H9 (cell line): ENCODE data around the gene DLG5. TPM values are rescaled to one million over a fixed set of nuclear protein-coding genes. Genes with fewer than 3 reads are reported as not detected.
A peak's percentile ranks its signal among the peaks of the same experiment; 100 is the strongest.

Experiments used
- DNase-seq: peaks from one replicate; pipeline ENCODE4 v3.0.0-alpha.2; 2017
- H2AFZ ChIP-seq: one replicate; pipeline ENCODE4 v1.6.1; 2013; ENCODE audit warnings: mild to moderate bottlenecking, low read length, control low read depth, moderate library complexity
- H2AK5ac ChIP-seq: 2 replicates; pipeline ENCODE4 v1.6.1; 2013; ENCODE audit warnings: low read length, control low read depth, mixed read lengths; ENCODE audit not compliant: insufficient read length
- H2BK120ac ChIP-seq: one replicate; pipeline ENCODE4 v1.6.1; 2013; ENCODE audit warnings: low read depth, mild to moderate bottlenecking, low read length, control low read depth, inconsistent platforms; ENCODE audit not compliant: poor library complexity, severe bottlenecking
- H2BK12ac ChIP-seq: 2 replicates; pipeline ENCODE4 v1.6.1; 2013; ENCODE audit warnings: low read length, control low read depth, mixed read lengths, low read depth; ENCODE audit not compliant: insufficient read length
- H2BK15ac ChIP-seq: 2 replicates; pipeline ENCODE4 v1.6.1; 2013; ENCODE audit warnings: low read depth, low read length, control low read depth
- H2BK20ac ChIP-seq: one replicate; pipeline ENCODE4 v1.6.1; 2013; ENCODE audit warnings: low read depth, mild to moderate bottlenecking, low read length, control low read depth, inconsistent platforms; ENCODE audit not compliant: poor library complexity, severe bottlenecking
- H2BK5ac ChIP-seq: 2 replicates; pipeline ENCODE4 v1.6.1; 2013; ENCODE audit warnings: low read length, control low read depth, mixed read lengths; ENCODE audit not compliant: insufficient read length
- H3K14ac ChIP-seq: 2 replicates; pipeline ENCODE4 v1.6.1; 2013; ENCODE audit warnings: low read length, control low read depth; ENCODE audit not compliant: insufficient read depth
- H3K18ac ChIP-seq: 2 replicates; pipeline ENCODE4 v1.6.1; 2013; ENCODE audit warnings: low read depth, mild to moderate bottlenecking, mixed read lengths, low read length, control low read depth; ENCODE audit not compliant: insufficient read length
- H3K23ac ChIP-seq: 2 replicates; pipeline ENCODE4 v1.6.1; 2013; ENCODE audit warnings: low read length, control low read depth, mixed read lengths, low read depth; ENCODE audit not compliant: insufficient read length
- H3K23me2 ChIP-seq: 2 replicates; pipeline ENCODE4 v1.6.1; 2013; ENCODE audit warnings: low read depth, mild to moderate bottlenecking, mixed read lengths, low read length, control low read depth; ENCODE audit not compliant: insufficient read length, poor library complexity, severe bottlenecking
- H3K27ac ChIP-seq: 2 replicates; pipeline ENCODE4 v1.5.1; 2013; ENCODE audit warnings: low read length, control low read depth, mixed read lengths, low read depth; ENCODE audit not compliant: insufficient read length
- H3K27me3 ChIP-seq: 2 replicates; pipeline ENCODE4 v1.6.1; 2013; ENCODE audit warnings: low read length, control low read depth, inconsistent platforms; ENCODE audit not compliant: insufficient read depth
- H3K4ac ChIP-seq: 2 replicates; pipeline ENCODE4 v1.6.1; 2013; ENCODE audit warnings: low read depth, mild to moderate bottlenecking, control low read depth, inconsistent platforms, low read length, moderate library complexity
- H3K4me1 ChIP-seq: 2 replicates; pipeline ENCODE4 v1.6.1; 2013; ENCODE audit warnings: low read length, control low read depth, inconsistent platforms; ENCODE audit not compliant: insufficient read depth
- H3K4me2 ChIP-seq: 2 replicates; pipeline ENCODE4 v1.6.1; 2013; ENCODE audit warnings: low read length, control low read depth, mixed read lengths; ENCODE audit not compliant: insufficient read length, insufficient read depth
- H3K56ac ChIP-seq: 2 replicates; pipeline ENCODE4 v1.6.1; 2013; ENCODE audit warnings: low read depth, mild to moderate bottlenecking, mixed read lengths, low read length, control low read depth; ENCODE audit not compliant: insufficient read length
- H3K79me1 ChIP-seq: 2 replicates; pipeline ENCODE4 v1.6.1; 2013; ENCODE audit warnings: low read depth, mild to moderate bottlenecking, moderate library complexity, low read length, control low read depth, inconsistent platforms; ENCODE audit not compliant: insufficient read depth, poor library complexity, severe bottlenecking
- H3K79me2 ChIP-seq: 2 replicates; pipeline ENCODE4 v1.6.1; 2013; ENCODE audit warnings: low read length, control low read depth, inconsistent platforms; ENCODE audit not compliant: insufficient read depth
- H3K9ac ChIP-seq: 2 replicates; pipeline ENCODE4 v1.6.1; 2013; ENCODE audit warnings: low read length, control low read depth, mixed read lengths; ENCODE audit not compliant: insufficient read length; ENCODE audit errors: extremely low read depth
- H3K9me3 ChIP-seq: one replicate; pipeline ENCODE4 v1.6.1; 2013; ENCODE audit warnings: low read depth, low read length, inconsistent platforms; ENCODE audit not compliant: control insufficient read depth
- H3T11ph ChIP-seq: one replicate; pipeline ENCODE4 v1.6.1; 2013; ENCODE audit warnings: mild to moderate bottlenecking, low read length, control low read depth, inconsistent platforms
- H4K20me1 ChIP-seq: one replicate; pipeline ENCODE4 v1.6.1; 2013; ENCODE audit not compliant: control insufficient read depth, insufficient read length, insufficient read depth
- H4K5ac ChIP-seq: 2 replicates; pipeline ENCODE4 v1.6.1; 2013; ENCODE audit warnings: low read depth, mild to moderate bottlenecking, mixed read lengths, low read length, control low read depth; ENCODE audit not compliant: insufficient read length
- H4K8ac ChIP-seq: replicated peaks from 2 replicates; pipeline ENCODE4 v1.6.1; 2013; ENCODE audit warnings: low read length, control low read depth, mixed read lengths, low read depth; ENCODE audit not compliant: insufficient read length
- H4K91ac ChIP-seq: 2 replicates; pipeline ENCODE4 v1.6.1; 2013; ENCODE audit warnings: low read depth, mild to moderate bottlenecking, moderate library complexity, mixed read lengths, low read length, control low read depth; ENCODE audit not compliant: insufficient read length
- H3K27ac Mint-ChIP-seq, 3 experiments: 2 replicates in 2 of 3; 3 replicates in 1 of 3; pipeline ENCODE4 v1.8.0; 2020 to 2021; ENCODE audit warnings: mixed read lengths in 3 of 3, mild to moderate bottlenecking in 1 of 3, moderate library complexity in 1 of 3
- H3K27me3 Mint-ChIP-seq: 2 replicates; pipeline ENCODE4 v1.8.0; 2021; ENCODE audit warnings: low read depth, mild to moderate bottlenecking, moderate library complexity, mixed read lengths
- H3K36me3 Mint-ChIP-seq, 3 experiments: 2 replicates in 2 of 3; 3 replicates in 1 of 3; pipeline ENCODE4 v1.8.0; 2020 to 2021; ENCODE audit warnings: low read depth in 3 of 3, mixed read lengths in 3 of 3; ENCODE audit not compliant: insufficient read depth in 1 of 3
- H3K4me1 Mint-ChIP-seq, 2 experiments: 2 replicates each; pipeline ENCODE4 v1.8.0; 2020; ENCODE audit warnings: mixed read lengths in 2 of 2
- H3K4me3 Mint-ChIP-seq, 2 experiments: 2 replicates in 1 of 2; 3 replicates in 1 of 2; pipeline ENCODE4 v1.8.0; 2020 to 2021; ENCODE audit warnings: mild to moderate bottlenecking in 2 of 2, mixed read lengths in 2 of 2, moderate library complexity in 1 of 2
- H3K9me3 Mint-ChIP-seq, 2 experiments: 2 replicates in 1 of 2; 3 replicates in 1 of 2; pipeline ENCODE4 v1.8.0; 2020; ENCODE audit warnings: mild to moderate bottlenecking in 2 of 2, mixed read lengths in 2 of 2, moderate library complexity in 1 of 2
- WGBS: extraction: QIAGEN DNeasy Blood & Tissue Kit; methylation state at CpG from one replicate; pipeline ENCODE4 v1.1.7; 2013; ENCODE audit warnings: missing lambda C conversion rate, low lambda C conversion rate, mixed read lengths; ENCODE audit not compliant: insufficient read length; ENCODE audit errors: extremely low coverage; 5-methylcytosine and 5-hydroxymethylcytosine counted together
- total RNA-seq: library from RNA; stranded (reverse); gene quantifications from 2 replicates; pipeline ENCODE4 v1.2.1, GENCODE V29; 2021
- TF ChIP-seq, protein P1 (sequence below): fragments of 200-600 bp; sonication (generic); conservative IDR thresholded peaks from 3 replicates; pipeline ENCODE4 v1.8.0; 2021; ENCODE audit warnings: antibody characterized with exemption, mild to moderate bottlenecking

Gene DLG5
- total RNA-seq, 1 experiment from 2014 or later, result 67.4 TPM

DNA sequence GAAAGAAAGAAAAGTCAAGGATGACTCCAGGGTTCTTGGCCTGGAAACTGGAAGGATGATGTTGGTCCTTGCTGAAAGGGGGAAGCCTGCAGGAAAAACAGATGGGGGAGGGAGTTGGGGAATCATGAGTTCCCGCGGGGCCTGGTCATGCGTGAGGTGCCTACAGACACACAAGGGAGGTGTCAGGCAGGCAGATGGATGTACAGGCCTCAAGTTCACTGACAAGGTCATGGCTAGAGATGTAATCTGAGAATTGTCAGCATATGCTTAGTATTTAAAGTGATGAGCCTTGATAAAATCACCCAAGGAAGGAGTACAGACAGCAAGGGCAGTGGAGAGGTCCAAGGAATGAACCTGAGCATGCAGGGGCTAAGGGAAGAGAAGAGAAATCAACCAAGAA lies 46.8 kb downstream of the DLG5 start:
- Histone ChIP-seq H3K27me3 (no peaks in the 10 kb centered on the region), H3K4me2 (no peak overlapping the region), H2BK12ac (no peak overlapping the region), H3K23me2 (no peaks in the 10 kb centered on the region), H3K79me1 (no peaks in the 10 kb centered on the region), H4K5ac (no peak overlapping the region), H4K91ac (no peak overlapping the region), H3K27ac (no peak overlapping the region), H4K8ac (no peak overlapping the region), H2BK15ac (no peak overlapping the region), H2AFZ (no peak overlapping the region), H3K9me3 (no peaks in the 10 kb centered on the region), H4K20me1 (no peaks in the 10 kb centered on the region), H3K4ac (no peak overlapping the region), H3K79me2 (peaks cover 6% of the 10 kb centered on the region; the same call in 1 of the 2 replicates), H3K14ac (no peak overlapping the region), H2BK5ac (no peak overlapping the region), H2BK20ac (no peak overlapping the region), H2AK5ac (no peak overlapping the region), H2BK120ac (no peak overlapping the region), H3K18ac (no peak overlapping the region), H3K9ac (no peak overlapping the region), H3T11ph (no peak overlapping the region), H3K56ac (no peak overlapping the region), H3K4me1 (peaks cover 19% of the 10 kb centered on the region; the same call in 1 of the 2 replicates), H3K23ac (no peak overlapping the region)
- Mint-ChIP-seq H3K36me3 (peaks cover 6 to 23% (median 7%) of the 10 kb centered on the region in 3 experiments; a peak in 6 of 7 replicates), H3K4me1 (peaks cover 63 to 75% of the 10 kb centered on the region in 2 experiments), H3K27me3 (no peaks in the 10 kb centered on the region), H3K27ac (peak overlapping the region in 2 of 3 experiments; percentile 49 to 93; a peak in 6 of 7 replicates), H3K9me3 (no peaks in the 10 kb centered on the region), H3K4me3 (no peak overlapping the region; a peak in 1 of 5 replicates)
- TF ChIP-seq, protein P1, sequence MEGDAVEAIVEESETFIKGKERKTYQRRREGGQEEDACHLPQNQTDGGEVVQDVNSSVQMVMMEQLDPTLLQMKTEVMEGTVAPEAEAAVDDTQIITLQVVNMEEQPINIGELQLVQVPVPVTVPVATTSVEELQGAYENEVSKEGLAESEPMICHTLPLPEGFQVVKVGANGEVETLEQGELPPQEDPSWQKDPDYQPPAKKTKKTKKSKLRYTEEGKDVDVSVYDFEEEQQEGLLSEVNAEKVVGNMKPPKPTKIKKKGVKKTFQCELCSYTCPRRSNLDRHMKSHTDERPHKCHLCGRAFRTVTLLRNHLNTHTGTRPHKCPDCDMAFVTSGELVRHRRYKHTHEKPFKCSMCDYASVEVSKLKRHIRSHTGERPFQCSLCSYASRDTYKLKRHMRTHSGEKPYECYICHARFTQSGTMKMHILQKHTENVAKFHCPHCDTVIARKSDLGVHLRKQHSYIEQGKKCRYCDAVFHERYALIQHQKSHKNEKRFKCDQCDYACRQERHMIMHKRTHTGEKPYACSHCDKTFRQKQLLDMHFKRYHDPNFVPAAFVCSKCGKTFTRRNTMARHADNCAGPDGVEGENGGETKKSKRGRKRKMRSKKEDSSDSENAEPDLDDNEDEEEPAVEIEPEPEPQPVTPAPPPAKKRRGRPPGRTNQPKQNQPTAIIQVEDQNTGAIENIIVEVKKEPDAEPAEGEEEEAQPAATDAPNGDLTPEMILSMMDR, result no peak
- DNase-seq, result no peak
- no CpG with 5 or more reads among the region's 3 CpGs for WGBS
